ENCODE measurements around the gene MCRS1.
"Not testable (repeated sequence)": the region's sequence is repeated elsewhere in the genome, so short reads cannot be mapped to it uniquely, and the experiment has no call there.

Gene MCRS1

GRCh38 chr12:49518914-49519573 is 48.9 kb downstream of the MCRS1 start:
- DNase-seq (ENCODE audit: low read depth in 3 of 3): no peak

DNA sequence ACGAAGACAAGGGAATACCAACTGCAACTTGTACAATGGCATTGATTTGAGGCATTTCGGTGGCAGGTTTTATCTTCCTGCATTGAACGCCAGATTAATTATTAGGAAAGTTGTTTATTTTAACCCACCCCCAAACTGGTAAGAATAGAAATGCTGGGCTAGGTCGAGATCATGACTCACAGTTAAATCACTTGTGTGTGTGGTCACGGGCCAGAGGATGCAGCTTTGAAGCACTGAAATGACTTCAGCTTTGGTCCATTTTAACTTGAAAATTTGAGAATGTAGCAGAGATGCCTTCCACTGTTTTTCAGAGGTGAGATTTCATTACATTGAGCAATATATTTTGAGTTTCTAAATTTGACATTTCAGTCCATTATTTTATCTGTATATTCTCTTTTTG is 52.7 kb downstream of the MCRS1 start:
- DNase-seq (ENCODE audit: low read depth in 3 of 3): no peak

GRCh38 chr12:49512546-49512945 is 55.4 kb downstream of the MCRS1 start:
- no peak for DNase-seq (ENCODE audit: low read depth in 3 of 3)

DNA sequence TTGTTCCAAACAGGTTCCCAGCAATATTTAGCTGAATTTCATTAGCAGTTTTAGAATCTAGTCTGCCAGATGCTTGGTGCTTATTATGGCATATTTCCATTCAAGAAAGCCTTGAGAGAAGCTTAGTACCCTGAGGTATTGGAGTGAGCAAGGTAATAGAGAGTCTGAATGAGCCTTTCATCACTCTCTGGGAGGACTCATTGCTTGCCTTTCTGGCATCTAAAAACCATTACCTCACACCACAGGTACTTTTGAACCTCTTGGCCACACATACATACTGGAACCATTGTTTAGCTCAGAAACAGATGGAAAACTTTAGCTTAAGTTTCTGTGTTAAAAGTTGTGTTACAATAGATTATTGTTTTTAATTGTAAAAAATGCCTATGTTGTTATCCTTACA is 56.5 kb downstream of the MCRS1 start:
- no peak for DNase-seq (ENCODE audit: low read depth in 3 of 3)

DNA sequence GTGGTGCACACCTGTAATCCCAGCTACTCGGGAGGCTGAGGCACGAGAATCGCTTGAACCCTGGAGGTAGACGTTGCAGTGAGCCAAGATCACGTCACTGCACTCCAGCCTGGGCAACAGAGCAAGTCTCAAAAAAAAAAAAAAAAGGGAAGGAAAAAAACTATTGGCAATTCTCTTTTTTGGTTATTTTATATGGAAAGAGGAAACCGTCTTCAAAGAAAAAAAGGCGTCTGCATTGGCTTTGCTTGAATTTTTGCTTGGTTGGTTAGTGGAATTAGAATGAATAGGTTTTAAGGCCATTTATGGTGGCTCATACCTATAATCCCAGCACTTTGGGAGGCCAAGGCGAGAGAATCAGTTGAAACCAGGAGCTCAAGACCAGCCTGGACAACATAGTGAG is 58.3 kb downstream of the MCRS1 start:
- DNase-seq (ENCODE audit: low read depth in 3 of 3): not testable (repeated sequence)

Measured in stimulated activated CD4-positive, alpha-beta T cell treated with anti-CD3 and anti-CD28 coated beads, TNF-alpha, amount 100 ng/mL, for 48 hours (primary cell).